ENCODE results near the gene KIFC3.
"Not testable (repeated sequence)": the region's sequence is repeated elsewhere in the genome, so short reads cannot be mapped to it uniquely, and the experiment has no call there.

The KIFC3 gene

GRCh38 chr16:57712569-57712968, 89.7 kb downstream of the KIFC3 start:
- H2AFZ ChIP-seq (ENCODE audit: low read length, unreplicated experiment); H3K27ac ChIP-seq (ENCODE audit: low read depth, low read length): not testable (repeated sequence)
- peaks cover 62% of the 10 kb centered on the region for H3K27me3 ChIP-seq (ENCODE audit: insufficient read depth, low read length)

GRCh38 chr16:57711993-57712392, 90.3 kb downstream of the KIFC3 start:
- no peaks in the 10 kb centered on the region for H3K4me1 ChIP-seq (ENCODE audit: control insufficient read depth, insufficient read depth, low read length, unreplicated experiment)
- H3K36me3 ChIP-seq (ENCODE audit: insufficient read depth, low read length) = no peaks in the 10 kb centered on the region
- H3K27ac ChIP-seq (ENCODE audit: low read depth, low read length) = no peak overlapping the region
- no peaks in the 10 kb centered on the region for H3K79me2 ChIP-seq (ENCODE audit: control insufficient read depth, insufficient read depth, low read length, unreplicated experiment)
- H3K4me3 ChIP-seq (ENCODE audit: low read depth, low read length) = no peak overlapping the region
- H3K27me3 ChIP-seq (ENCODE audit: insufficient read depth, low read length) = peaks cover 68% of the 10 kb centered on the region
- no peak overlapping the region for H2AFZ ChIP-seq (ENCODE audit: low read length, unreplicated experiment)

More at GRCh38 chr16:57712569-57712968, 89.7 kb downstream of the KIFC3 start:
- H3K79me2 ChIP-seq (ENCODE audit: control insufficient read depth, insufficient read depth, low read length, unreplicated experiment); H3K36me3 ChIP-seq (ENCODE audit: insufficient read depth, low read length); H3K4me1 ChIP-seq (ENCODE audit: control insufficient read depth, insufficient read depth, low read length, unreplicated experiment); H3K4me3 ChIP-seq (ENCODE audit: low read depth, low read length): not testable (repeated sequence)

GRCh38 chr16:57711346-57711745, 90.9 kb downstream of the KIFC3 start:
- Histone ChIP-seq H3K27me3 (ENCODE audit: insufficient read depth, low read length) (peaks cover 66% of the 10 kb centered on the region), H3K4me3 (ENCODE audit: low read depth, low read length) (no peak overlapping the region), H2AFZ (ENCODE audit: low read length, unreplicated experiment) (no peak overlapping the region)

GRCh38 chr16:57709663-57710062, 92.6 kb downstream of the KIFC3 start:
- Histone ChIP-seq H3K27me3 (ENCODE audit: insufficient read depth, low read length) (peaks cover 60% of the 10 kb centered on the region), H3K36me3 (ENCODE audit: insufficient read depth, low read length) (no peaks in the 10 kb centered on the region), H2AFZ (ENCODE audit: low read length, unreplicated experiment) (no peak overlapping the region), H3K27ac (ENCODE audit: low read depth, low read length) (no peak overlapping the region), H3K79me2 (ENCODE audit: control insufficient read depth, insufficient read depth, low read length, unreplicated experiment) (no peaks in the 10 kb centered on the region), H3K4me3 (ENCODE audit: low read depth, low read length) (no peak overlapping the region), H3K4me1 (ENCODE audit: control insufficient read depth, insufficient read depth, low read length, unreplicated experiment) (no peaks in the 10 kb centered on the region)

More at GRCh38 chr16:57711346-57711745, 90.9 kb downstream of the KIFC3 start:
- Histone ChIP-seq H3K27ac (ENCODE audit: low read depth, low read length) (no peak overlapping the region), H3K36me3 (ENCODE audit: insufficient read depth, low read length) (no peaks in the 10 kb centered on the region), H3K4me1 (ENCODE audit: control insufficient read depth, insufficient read depth, low read length, unreplicated experiment) (no peaks in the 10 kb centered on the region), H3K79me2 (ENCODE audit: control insufficient read depth, insufficient read depth, low read length, unreplicated experiment) (no peaks in the 10 kb centered on the region)

Measured in ACC112 (cell line).